GM23248 (cell line): ENCODE measurements around the gene HECTD3. TPM values are rescaled to one million over a fixed set of nuclear protein-coding genes. Genes with fewer than 3 reads are reported as not detected.

Experiments used
- DNase-seq: peaks from one replicate; pipeline ENCODE4 v3.0.0-alpha.2; 2015
- H2AFZ ChIP-seq: fragments of 200-600 bp; sonication (generic); 2 replicates; pipeline ENCODE4 v1.6.1; 2016; ENCODE audit warnings: antibody characterized with exemption
- H3F3A ChIP-seq: fragments of 200-600 bp; sonication (generic); 2 replicates; pipeline ENCODE4 v1.6.1; 2016; ENCODE audit warnings: mild to moderate bottlenecking, antibody characterized with exemption, mixed run types; ENCODE audit not compliant: insufficient read depth
- H3K27ac ChIP-seq: fragments of 200-600 bp; sonication (generic); 2 replicates; pipeline ENCODE4 v1.5.1; 2016; ENCODE audit warnings: mild to moderate bottlenecking
- H3K27me3 ChIP-seq: fragments of 200-600 bp; sonication (generic); replicated peaks from 2 replicates; pipeline ENCODE4 v1.6.1; 2016; ENCODE audit warnings: mild to moderate bottlenecking; ENCODE audit not compliant: insufficient read depth
- H3K36me3 ChIP-seq: fragments of 200-600 bp; sonication (generic); 2 replicates; pipeline ENCODE4 v1.6.1; 2016; ENCODE audit warnings: low read depth, mild to moderate bottlenecking
- H3K4me1 ChIP-seq: fragments of 200-600 bp; sonication (generic); 2 replicates; pipeline ENCODE4 v1.6.1; 2016; ENCODE audit warnings: mild to moderate bottlenecking; ENCODE audit not compliant: insufficient read depth
- H3K4me2 ChIP-seq: fragments of 200-600 bp; sonication (generic); one replicate; pipeline ENCODE4 v1.6.1; 2016; ENCODE audit warnings: mild to moderate bottlenecking; ENCODE audit not compliant: unreplicated experiment
- H3K4me3 ChIP-seq: fragments of 200-600 bp; sonication (generic); 2 replicates; pipeline ENCODE4 v1.5.1; 2016; ENCODE audit warnings: mild to moderate bottlenecking
- H3K79me2 ChIP-seq: fragments of 200-600 bp; sonication (generic); 2 replicates; pipeline ENCODE4 v1.6.1; 2016; ENCODE audit warnings: mild to moderate bottlenecking; ENCODE audit not compliant: insufficient read depth
- H3K9ac ChIP-seq: fragments of 200-600 bp; sonication (generic); 2 replicates; pipeline ENCODE4 v1.6.1; 2016; ENCODE audit warnings: mild to moderate bottlenecking
- H3K9me2 ChIP-seq: fragments of 200-600 bp; sonication (generic); 2 replicates; pipeline ENCODE4 v1.6.1; 2016; ENCODE audit warnings: mixed run types, mild to moderate bottlenecking, moderate library complexity; ENCODE audit not compliant: insufficient read depth
- H3K9me3 ChIP-seq: fragments of 200-600 bp; sonication (generic); one replicate; pipeline ENCODE4 v1.6.1; 2017; ENCODE audit warnings: low read depth
- H4K20me1 ChIP-seq: fragments of 200-600 bp; sonication (generic); 2 replicates; pipeline ENCODE4 v1.6.0; 2016; ENCODE audit not compliant: insufficient read depth
- EZH2 ChIP-seq: fragments of 200-600 bp; sonication (generic); IDR thresholded peaks from 2 replicates; pipeline ENCODE4 v1.6.1; 2018; ENCODE audit warnings: antibody characterized with exemption, mild to moderate bottlenecking; ENCODE audit not compliant: insufficient read depth, poor library complexity, severe bottlenecking
- EZH2phosphoT487 ChIP-seq: fragments of 200-600 bp; sonication (generic); IDR thresholded peaks from 2 replicates; pipeline ENCODE4 v1.6.1; 2018; ENCODE audit warnings: antibody characterized with exemption, moderate library complexity, mild to moderate bottlenecking, low read depth; ENCODE audit not compliant: insufficient read depth
- WGBS, 2 experiments: methylation state at CpG; one replicate each; pipeline ENCODE4 v1.1.6; 2015 to 2017; ENCODE audit warnings: low lambda C conversion rate in 2 of 2, low coverage in 1 of 2; ENCODE audit errors: missing lambda C conversion rate in 2 of 2; 5-methylcytosine and 5-hydroxymethylcytosine counted together
- in situ Hi-C: fragments of 300-500 bp; cut with MboI; formaldehyde crosslinking; loops from 2 replicates; pipeline ENCODE4 v1.15.0; 2020
- polyA plus RNA-seq: library from polyadenylated mRNA; unstranded; fragments of >200 nt; fragmentation: Nextera tagmentation; extraction: Ambion mirVana; gene quantifications from 2 replicates; pipeline ENCODE4 v1.2.1, GENCODE V29; 2016
- total RNA-seq: library from RNA; depleted of rRNA; stranded (reverse); fragments of >200 nt; shearing (Covaris generic); gene quantifications from 2 replicates; pipeline ENCODE4 v1.2.3, GENCODE V29; 2014

HECTD3 gene
- total and polyA plus RNA-seq, 2 experiments from 2014 or later, result 17.0 to 21.1 TPM

- in situ Hi-C loops, result loop anchor here (10.0 kb wide), 1 partner anchor 175 kb away; no protein-coding TSS in a partner anchor
- peaks cover 40% of the 10 kb centered on the region for H3K79me2 ChIP-seq
- no peak for DNase-seq
Observed at GRCh38 chr1:45009296-45009865, 1.7 kb downstream of the HECTD3 start.

GRCh38 chr1:45008516-45008915 is 2.6 kb downstream of the HECTD3 start:
- DNase-seq, result no peak
- H3K27ac ChIP-seq, result no peak overlapping the region
- in situ Hi-C loops, result loop anchor here (10.0 kb wide), 1 partner anchor 174 kb away; no protein-coding TSS in a partner anchor
- no peak overlapping the region for H3K9ac ChIP-seq
- no peaks in the 10 kb centered on the region for H3K9me3 ChIP-seq
- H3K4me3 ChIP-seq, result no peak overlapping the region
- H2AFZ ChIP-seq, result no peak overlapping the region
- peaks cover 11% of the 10 kb centered on the region for H3K4me1 ChIP-seq
- no peaks in the 10 kb centered on the region for H3K27me3 ChIP-seq
- H3K36me3 ChIP-seq, result no peaks in the 10 kb centered on the region; the same call in 1 of the 2 replicates
- 87 to 90% methylated on average over 12 of the region's 12 CpGs for WGBS, 2 experiments
- peaks cover 31% of the 10 kb centered on the region for H3K79me2 ChIP-seq
- H3K4me2 ChIP-seq, result no peak overlapping the region
- H3F3A ChIP-seq, result peaks cover 9% of the 10 kb centered on the region; the same call in 1 of the 2 replicates
- no peak for TF ChIP-seq EZH2phosphoT487
- TF ChIP-seq EZH2, result no peak
- no peaks in the 10 kb centered on the region for H4K20me1 ChIP-seq
- no peaks in the 10 kb centered on the region for H3K9me2 ChIP-seq

More at GRCh38 chr1:45009296-45009865, 1.7 kb downstream of the HECTD3 start:
- no peak for TF ChIP-seq EZH2
- no peak for TF ChIP-seq EZH2phosphoT487
- Histone ChIP-seq H3K9me2 (no peaks in the 10 kb centered on the region), H4K20me1 (no peaks in the 10 kb centered on the region), H3K9me3 (no peaks in the 10 kb centered on the region), H3K4me1 (peaks cover 12% of the 10 kb centered on the region), H3F3A (peaks cover 9% of the 10 kb centered on the region; the same call in 1 of the 2 replicates), H2AFZ (no peak overlapping the region), H3K27me3 (no peaks in the 10 kb centered on the region), H3K27ac (no peak overlapping the region), H3K4me2 (no peak overlapping the region), H3K9ac (no peak overlapping the region), H3K4me3 (no peak overlapping the region), H3K36me3 (no peaks in the 10 kb centered on the region; the same call in 1 of the 2 replicates)
- 92 to 94% methylated on average over 11 of the region's 11 CpGs for WGBS, 2 experiments

- in situ Hi-C loops, result loop anchor here (10.0 kb wide), 1 partner anchor 173 kb away; no protein-coding TSS in a partner anchor
- H2AFZ ChIP-seq, result no peak overlapping the region
- H3K27ac ChIP-seq, result no peak overlapping the region
- no peaks in the 10 kb centered on the region for H3K9me3 ChIP-seq
- no peak for DNase-seq
- H3K4me3 ChIP-seq, result no peak overlapping the region
- peaks cover 27% of the 10 kb centered on the region for H3K79me2 ChIP-seq
- H3K4me1 ChIP-seq, result peaks cover 7% of the 10 kb centered on the region
- WGBS, 2 experiments, result 82 to 86% methylated on average over 3 of the region's 3 CpGs
- TF ChIP-seq EZH2phosphoT487 (no peak), EZH2 (no peak)
- H3K4me2 ChIP-seq, result no peak overlapping the region
- no peaks in the 10 kb centered on the region for H4K20me1 ChIP-seq
- H3K36me3 ChIP-seq, result no peaks in the 10 kb centered on the region; the same call in 1 of the 2 replicates
- H3F3A ChIP-seq, result peaks cover 9% of the 10 kb centered on the region; the same call in 1 of the 2 replicates
- no peaks in the 10 kb centered on the region for H3K9me2 ChIP-seq
- H3K9ac ChIP-seq, result no peak overlapping the region
- no peaks in the 10 kb centered on the region for H3K27me3 ChIP-seq
Observed at GRCh38 chr1:45008076-45008475, 3.0 kb downstream of the HECTD3 start.

DNA sequence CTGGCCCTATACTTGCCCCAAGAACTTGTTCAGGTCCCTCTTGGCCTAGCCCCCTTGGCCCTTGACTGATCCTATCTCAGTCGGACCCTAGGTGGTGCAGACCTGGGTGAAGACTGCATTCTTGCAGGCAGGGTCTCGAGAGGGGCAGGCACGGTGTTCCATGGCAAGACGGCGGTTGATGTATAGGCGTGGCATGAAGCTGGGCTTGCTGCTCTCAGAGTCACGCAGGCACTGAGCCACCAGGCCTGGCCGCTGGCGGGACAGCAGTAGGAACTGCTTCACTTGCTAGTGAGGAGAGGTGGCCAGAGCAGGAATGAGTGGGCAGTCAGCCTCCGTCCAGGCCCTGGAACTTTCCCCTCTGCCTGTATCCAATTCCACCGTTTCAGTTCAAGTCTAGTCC is 3.8 kb downstream of the HECTD3 start:
- no peaks in the 10 kb centered on the region for H4K20me1 ChIP-seq
- H3F3A ChIP-seq, result peaks cover 7% of the 10 kb centered on the region; the same call in 1 of the 2 replicates
- H3K4me3 ChIP-seq, result no peak overlapping the region
- H3K27ac ChIP-seq, result no peak overlapping the region
- no peaks in the 10 kb centered on the region for H3K9me3 ChIP-seq
- TF ChIP-seq EZH2 (no peak), EZH2phosphoT487 (no peak)
- H3K4me1 ChIP-seq, result peaks cover 5% of the 10 kb centered on the region
- no peak overlapping the region for H3K4me2 ChIP-seq
- no peaks in the 10 kb centered on the region for H3K27me3 ChIP-seq
- DNase-seq, result no peak
- 85 to 89% methylated on average over 11 of the region's 11 CpGs for WGBS, 2 experiments
- H3K36me3 ChIP-seq, result no peaks in the 10 kb centered on the region; the same call in 1 of the 2 replicates
- H3K79me2 ChIP-seq, result peaks cover 19% of the 10 kb centered on the region
- in situ Hi-C loops, result loop anchor here (10.0 kb wide), 1 partner anchor 173 kb away; no protein-coding TSS in a partner anchor
- no peak overlapping the region for H2AFZ ChIP-seq
- H3K9me2 ChIP-seq, result no peaks in the 10 kb centered on the region
- H3K9ac ChIP-seq, result no peak overlapping the region
